GM19035 (cell line): ENCODE data around the gene ADCY3.

ENCODE experiments used
- ATAC-seq: cut with Tn5 transposase; IDR thresholded peaks from one replicate; pipeline ENCODE4 v1.9.1; 2021; ENCODE audit not compliant: unreplicated experiment

ADCY3 gene

GRCh38 chr2:24875901-24876300 lies 44.1 kb downstream of the ADCY3 start:
- no peak for ATAC-seq

DNA sequence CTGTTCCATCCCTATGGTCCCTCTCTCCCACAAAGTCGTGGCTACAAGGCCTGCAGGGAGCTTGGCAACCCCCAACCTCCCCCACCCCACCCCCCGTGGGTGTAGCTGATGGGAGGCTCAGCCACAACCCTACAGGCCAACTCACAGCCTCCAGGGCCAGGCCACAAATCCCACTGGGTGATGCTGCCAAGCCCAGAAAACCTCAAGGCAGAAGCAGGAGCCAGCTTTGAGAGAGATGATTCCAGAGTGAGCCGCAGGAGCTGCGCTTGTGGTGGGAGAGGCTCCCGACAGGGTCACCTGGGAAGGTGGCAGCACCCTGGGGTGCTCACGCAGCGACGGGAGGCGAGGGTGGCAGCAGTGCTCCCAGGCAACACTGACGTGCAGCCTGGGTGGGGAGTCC lies 44.8 kb downstream of the ADCY3 start:
- no peak for ATAC-seq

DNA sequence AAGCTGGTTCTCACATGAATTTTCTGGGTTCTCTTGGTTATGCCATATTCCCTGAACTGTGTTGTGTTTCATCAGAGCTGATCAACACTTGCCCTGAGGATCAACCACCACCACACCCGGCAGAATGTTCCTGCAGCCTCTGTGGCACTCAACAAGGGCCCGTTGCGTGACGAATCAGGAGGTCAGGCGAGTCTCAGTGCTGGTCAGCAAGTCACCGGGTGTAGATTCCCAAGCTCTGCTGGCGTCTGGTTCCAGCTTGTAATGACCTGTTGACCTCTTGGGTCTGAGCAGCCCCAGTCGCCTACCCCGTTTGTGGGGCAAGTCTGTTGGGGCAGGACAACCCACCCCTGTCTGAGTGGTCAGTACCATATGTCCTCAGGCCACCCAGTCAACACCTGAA lies 46.0 kb downstream of the ADCY3 start:
- no peak for ATAC-seq

DNA sequence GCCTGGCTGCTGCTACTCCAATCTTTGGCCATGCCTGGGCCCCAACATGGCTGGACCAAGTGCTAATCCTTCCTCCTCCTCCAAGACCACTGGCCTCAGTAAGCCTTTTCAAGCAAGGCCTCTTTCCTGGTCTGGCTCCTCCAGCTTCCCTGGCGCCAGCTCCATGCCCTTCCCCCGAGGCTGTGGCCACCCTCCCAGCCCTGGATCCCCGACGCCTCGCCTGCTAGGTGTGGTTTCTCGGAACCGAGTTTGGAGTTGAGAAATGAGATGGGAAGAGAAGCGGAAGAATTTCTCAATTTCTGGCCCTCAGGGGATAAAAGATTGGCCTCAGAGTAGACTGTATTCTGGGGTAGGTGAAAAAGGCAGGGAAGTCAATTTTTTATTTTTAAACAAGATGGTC lies 46.4 kb downstream of the ADCY3 start:
- ATAC-seq, result no peak

DNA sequence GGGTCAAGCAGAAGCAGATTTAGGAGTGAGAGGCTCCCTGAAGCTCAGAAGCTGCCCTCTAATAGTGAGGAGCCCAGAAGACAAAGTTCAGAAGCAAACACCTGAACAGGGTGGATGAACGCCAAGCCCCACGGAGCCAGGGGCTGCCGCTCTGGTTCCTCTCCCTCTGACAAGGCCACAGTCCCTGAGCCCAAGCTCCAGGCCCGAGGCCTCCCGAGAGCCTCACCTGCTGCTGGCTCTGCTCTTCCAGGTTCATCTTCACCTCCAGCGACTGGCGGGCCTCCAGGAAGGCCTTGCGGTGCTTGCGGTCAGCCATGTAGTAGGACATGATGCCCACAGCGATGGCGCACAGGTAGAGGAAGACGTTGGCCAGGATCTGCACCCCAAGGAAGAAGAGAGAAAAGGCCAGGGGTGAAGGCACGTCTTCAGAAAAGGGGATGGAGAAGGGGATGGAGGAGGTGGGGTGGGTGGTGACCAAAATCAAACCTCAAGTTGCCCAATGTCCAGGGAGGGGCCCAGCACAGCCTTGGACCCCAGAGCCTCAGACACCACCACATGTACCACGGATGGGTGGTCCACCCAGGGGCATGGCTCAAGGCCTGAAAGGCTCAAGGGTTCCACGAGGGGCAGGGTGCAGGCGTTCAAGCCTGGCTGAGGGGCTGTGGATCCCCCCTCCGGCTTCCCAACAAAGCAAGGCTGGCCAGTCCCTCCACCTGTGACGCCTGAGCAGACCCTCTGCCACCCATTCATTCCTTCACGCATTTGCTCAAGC lies 47.5 kb downstream of the ADCY3 start:
- no peak for ATAC-seq

- ATAC-seq, result no peak
Observed at GRCh38 chr2:24871852-24872333, 48.1 kb downstream of the ADCY3 start.

DNA sequence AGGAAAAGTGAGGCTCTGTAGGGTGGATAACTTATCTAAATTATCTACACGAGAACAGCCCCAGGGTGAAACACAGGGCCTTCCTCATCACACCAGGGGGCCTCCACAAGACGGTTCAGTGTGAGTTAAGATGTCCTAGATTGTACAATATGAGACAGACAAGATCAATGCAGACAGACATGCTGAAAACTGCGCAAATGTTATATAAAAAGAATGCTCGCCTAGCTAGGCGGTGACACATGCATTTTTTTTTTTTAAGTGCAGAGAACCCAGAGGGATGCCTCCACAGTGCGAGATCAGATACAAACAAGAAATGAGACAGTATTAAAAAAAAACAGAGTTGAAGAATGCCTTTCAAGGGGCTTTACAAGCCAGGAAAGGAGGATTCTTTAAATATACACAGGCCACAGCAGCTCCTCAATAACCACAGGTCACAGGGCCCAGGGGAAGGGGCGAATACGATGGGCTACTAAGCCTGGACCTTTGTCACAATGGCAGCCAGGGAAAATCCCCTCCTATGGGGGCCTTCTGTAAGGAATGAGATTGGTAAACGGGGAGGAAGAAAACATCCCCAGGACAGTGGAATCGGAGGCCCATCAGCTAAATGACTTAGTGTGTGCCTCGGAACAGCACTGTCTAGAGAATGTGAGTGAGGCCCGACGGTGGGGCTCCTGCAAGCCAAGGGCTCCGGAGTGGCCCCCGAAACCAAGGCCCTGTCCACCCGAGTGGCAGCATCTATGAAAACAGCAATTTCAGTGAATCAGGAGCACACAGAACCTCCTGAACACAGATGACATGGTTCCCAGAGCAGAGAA lies 48.9 kb downstream of the ADCY3 start:
- ATAC-seq, result no peak

DNA sequence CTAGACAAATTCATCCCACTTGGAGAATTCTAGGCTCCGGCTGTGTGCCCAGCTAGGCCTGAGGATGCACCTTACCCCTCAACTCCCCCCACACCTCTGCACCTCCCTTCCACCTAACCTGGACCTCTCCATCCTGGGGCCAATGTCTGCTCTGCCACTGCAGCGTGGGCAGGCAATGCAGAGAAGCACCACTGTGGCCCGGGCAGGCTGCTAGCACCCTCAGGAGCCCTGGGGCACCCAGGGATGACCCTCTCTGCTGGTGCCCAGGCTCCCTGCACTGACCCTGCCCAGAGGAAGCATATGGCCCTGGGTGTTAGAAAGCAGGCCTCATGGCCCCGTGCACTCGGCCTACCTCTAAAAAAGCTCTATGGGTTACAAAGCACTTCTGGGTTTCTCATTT lies 49.6 kb downstream of the ADCY3 start:
- ATAC-seq, result no peak

- ATAC-seq, result no peak
Observed at GRCh38 chr2:24866946-24867345, 53.1 kb downstream of the ADCY3 start.

GRCh38 chr2:24863641-24864040 lies 56.4 kb downstream of the ADCY3 start:
- ATAC-seq, result no peak

GRCh38 chr2:24861500-24861899 lies 58.5 kb downstream of the ADCY3 start:
- ATAC-seq, result no peak

DNA sequence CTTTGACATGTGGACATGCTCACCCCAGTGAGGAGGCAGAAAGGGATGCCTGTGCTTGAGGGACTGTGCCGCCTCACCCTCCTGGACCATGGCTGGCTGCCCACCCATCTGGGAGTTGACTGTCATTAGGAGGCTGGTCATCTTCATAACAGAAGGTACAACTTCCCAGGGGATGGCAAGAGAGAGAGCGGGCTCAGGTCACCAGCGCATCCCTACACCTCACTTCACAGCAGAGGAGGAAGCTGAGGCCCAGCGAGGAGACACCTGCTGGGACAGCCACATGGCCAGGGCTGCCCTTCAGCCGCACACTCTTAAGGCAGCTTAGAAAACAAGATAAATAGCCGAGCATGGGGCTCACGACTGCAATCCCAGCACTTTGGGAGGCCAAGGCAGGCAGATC lies 59.4 kb downstream of the ADCY3 start:
- ATAC-seq, result no peak

- no peak for ATAC-seq
Observed at GRCh38 chr2:24859968-24860600, 60.0 kb downstream of the ADCY3 start.

- ATAC-seq, result no peak
Observed at GRCh38 chr2:24858996-24859395, 61.0 kb downstream of the ADCY3 start.

GRCh38 chr2:24857746-24858145 lies 62.3 kb downstream of the ADCY3 start:
- no peak for ATAC-seq

- ATAC-seq, result no peak
Observed at GRCh38 chr2:24856791-24857211, 63.2 kb downstream of the ADCY3 start.

GRCh38 chr2:24855726-24856125 lies 64.3 kb downstream of the ADCY3 start:
- no peak for ATAC-seq

DNA sequence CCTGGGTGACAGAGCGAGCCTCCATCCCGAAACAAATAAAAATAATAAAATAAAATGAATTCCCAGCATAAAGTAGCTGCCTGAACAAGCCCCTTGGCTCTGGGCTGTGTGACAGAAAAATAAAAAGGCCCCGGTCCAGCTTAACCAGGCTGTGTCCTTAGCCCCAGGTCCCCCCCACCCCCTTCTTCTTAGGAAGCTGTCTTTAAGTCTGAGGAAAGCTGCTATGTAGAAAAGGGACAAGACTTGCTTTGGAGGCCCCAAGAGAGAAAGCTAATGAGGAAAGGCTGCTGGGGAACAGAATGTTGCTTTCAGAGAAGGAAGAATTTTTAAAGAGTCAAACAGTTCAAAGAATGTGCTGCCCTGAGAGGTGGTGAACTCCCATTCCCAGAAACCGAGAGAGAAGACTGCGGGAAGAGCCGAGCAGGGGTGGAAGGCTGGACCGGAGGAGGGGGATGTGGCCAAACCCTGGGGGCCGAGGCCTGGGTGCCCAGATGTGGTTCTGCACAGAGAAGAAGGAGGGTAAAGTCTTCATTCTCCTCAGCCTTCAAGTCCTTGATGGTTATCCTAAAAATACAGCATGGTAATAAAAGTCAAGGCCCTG lies 64.9 kb downstream of the ADCY3 start:
- no peak for ATAC-seq

GRCh38 chr2:24853996-24854395 lies 66.0 kb downstream of the ADCY3 start:
- no peak for ATAC-seq

DNA sequence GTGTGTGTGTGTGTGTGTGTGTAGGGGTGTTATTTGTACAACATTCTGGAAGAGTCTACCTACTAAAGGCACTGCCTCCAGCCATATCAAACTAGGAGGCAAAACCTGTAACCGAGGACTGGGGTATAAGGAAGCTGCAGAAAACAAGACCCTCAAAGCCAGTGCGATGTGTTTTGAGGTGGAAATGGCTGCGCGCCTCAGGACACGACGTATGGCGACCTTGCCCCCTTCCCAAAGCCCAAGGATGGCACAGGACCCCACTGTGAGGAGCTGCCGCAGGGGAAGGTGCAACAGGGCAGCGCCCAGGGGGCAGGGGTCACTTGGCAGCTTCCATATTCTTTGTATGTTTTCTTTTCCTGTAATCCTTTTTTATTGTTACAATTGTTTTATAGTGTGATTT lies 67.0 kb downstream of the ADCY3 start:
- no peak for ATAC-seq

- no peak for ATAC-seq
Observed at GRCh38 chr2:24852431-24853020, 67.5 kb downstream of the ADCY3 start.
